ENCODE results near the gene KCNAB1.

- TF ChIP-seq EZH2 (IDR thresholded peaks at IDR 0.05; ENCODE audit: borderline replicate concordance) (no peak), CTCF (IDR thresholded peaks at IDR 0.05; ENCODE audit: poor library complexity) (no peak), EZH2phosphoT487 (IDR thresholded peaks at IDR 0.05; ENCODE audit: low read depth, severe bottlenecking, unreplicated experiment) (no peak)
Measured at GRCh38 chr3:156525808-156526207, 405.4 kb downstream of the KCNAB1 start.

All from hepatocyte (in vitro differentiated cells).